ENCODE results near the gene USB1.

USB1 gene

DNA sequence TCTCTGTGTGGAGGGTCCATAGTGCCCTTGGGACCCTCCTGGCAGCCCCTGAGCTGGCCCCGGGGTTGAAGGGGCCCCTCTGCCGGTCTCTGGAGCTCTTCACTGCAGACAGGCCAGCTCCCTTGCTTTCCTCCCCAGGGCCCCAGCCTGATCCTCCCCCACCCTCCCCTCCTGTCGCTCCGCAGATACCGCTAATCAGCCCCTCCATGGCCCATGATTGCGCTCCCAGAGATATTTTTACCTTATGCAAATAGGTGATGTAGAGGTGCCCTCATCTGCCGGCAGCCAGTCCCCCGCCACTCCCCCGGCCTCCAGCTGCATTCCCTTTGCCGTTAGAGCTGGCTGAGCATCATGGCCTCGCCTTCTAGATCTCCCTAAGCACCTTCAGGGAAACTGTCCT, 33.6 kb downstream of the USB1 start:
- H4K20me1 ChIP-seq (ENCODE audit: insufficient read depth), result no peaks in the 10 kb centered on the region
- no peak overlapping the region for H3K4me3 ChIP-seq (IDR thresholded peaks at IDR 0.05; ENCODE audit: insufficient read depth, low read depth, low read length)
- no peaks in the 10 kb centered on the region for H3K36me3 ChIP-seq (ENCODE audit: insufficient read depth)
- no peaks in the 10 kb centered on the region for H3K79me2 ChIP-seq (ENCODE audit: insufficient read depth, low read depth)
- no peaks in the 10 kb centered on the region for H3K27me3 ChIP-seq (ENCODE audit: insufficient read depth, low read depth)
- no peaks in the 10 kb centered on the region for H3K4me1 ChIP-seq (ENCODE audit: low read depth, poor library complexity, severe bottlenecking)
- no peak overlapping the region for H2AFZ ChIP-seq (ENCODE audit: low read depth)
- H3K27ac ChIP-seq, result no peak overlapping the region
- H3K9ac ChIP-seq, result no peak overlapping the region
- TF ChIP-seq, protein P1, sequence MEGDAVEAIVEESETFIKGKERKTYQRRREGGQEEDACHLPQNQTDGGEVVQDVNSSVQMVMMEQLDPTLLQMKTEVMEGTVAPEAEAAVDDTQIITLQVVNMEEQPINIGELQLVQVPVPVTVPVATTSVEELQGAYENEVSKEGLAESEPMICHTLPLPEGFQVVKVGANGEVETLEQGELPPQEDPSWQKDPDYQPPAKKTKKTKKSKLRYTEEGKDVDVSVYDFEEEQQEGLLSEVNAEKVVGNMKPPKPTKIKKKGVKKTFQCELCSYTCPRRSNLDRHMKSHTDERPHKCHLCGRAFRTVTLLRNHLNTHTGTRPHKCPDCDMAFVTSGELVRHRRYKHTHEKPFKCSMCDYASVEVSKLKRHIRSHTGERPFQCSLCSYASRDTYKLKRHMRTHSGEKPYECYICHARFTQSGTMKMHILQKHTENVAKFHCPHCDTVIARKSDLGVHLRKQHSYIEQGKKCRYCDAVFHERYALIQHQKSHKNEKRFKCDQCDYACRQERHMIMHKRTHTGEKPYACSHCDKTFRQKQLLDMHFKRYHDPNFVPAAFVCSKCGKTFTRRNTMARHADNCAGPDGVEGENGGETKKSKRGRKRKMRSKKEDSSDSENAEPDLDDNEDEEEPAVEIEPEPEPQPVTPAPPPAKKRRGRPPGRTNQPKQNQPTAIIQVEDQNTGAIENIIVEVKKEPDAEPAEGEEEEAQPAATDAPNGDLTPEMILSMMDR (conservative IDR thresholded peaks at IDR 0.05; ENCODE audit: low read depth, low read length), result no peak
- no peak overlapping the region for H3K4me2 ChIP-seq

DNA sequence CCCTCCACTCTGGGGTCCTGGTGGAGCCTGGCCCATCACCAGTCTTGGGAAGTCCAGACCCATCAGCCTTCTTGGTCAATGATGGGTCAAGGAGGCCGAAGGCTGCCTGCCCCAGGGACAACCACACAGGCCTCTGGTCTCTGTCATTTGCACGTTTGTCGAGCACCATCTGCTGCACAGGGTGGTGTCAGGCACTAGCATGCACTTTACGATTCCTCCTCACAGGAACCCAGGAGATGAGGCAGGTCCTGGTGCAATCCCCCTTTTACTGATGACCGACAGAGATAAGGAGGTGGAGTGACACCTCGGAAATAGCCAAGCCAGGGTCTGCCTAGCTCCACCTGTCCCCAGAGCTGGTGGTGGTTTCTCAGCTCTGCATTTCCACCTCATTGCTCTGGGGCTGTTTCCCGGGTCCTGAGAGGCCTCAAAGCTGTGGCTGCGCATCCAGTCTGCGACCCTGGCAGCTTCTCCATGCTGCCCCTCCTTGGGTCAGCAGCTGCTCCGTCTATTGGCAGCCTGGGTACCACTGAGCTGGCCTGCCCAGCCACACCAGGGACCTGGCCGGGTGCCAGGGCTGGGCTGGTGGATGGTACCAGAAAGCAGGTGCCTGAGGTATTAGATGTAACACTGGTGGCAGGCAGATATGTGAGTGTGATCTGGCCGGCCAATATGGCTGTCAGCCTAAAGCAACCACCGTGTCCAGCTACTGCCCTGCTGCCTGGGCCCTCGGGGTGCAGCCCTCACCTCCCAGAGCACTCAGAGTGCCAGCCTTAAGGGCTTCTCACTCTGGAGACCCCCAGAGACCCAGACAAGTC, 34.4 kb downstream of the USB1 start:
- H3K4me2 ChIP-seq, result no peak overlapping the region

DNA sequence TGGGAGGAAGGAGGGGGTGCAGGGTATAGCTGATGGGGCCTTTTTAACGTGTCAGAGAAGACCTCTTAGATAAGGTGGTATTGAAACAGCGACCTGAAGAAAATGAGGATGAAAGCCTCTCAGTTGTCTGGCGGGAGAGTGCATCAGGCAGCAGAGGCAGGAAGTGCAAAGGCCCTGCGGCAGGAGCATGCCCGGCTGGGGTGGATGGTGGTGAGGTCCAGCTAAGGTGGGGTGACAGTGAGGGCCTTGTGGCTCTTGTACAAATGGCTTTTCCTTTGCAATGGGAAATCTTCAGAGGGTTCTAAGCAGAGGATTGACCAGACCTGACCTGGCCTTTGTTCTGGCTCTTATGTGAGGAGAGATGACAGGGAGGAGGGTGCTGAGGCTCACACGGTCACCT, 35.7 kb downstream of the USB1 start:
- H4K20me1 ChIP-seq (ENCODE audit: insufficient read depth), result no peaks in the 10 kb centered on the region
- TF ChIP-seq, protein P1 (conservative IDR thresholded peaks at IDR 0.05; ENCODE audit: low read depth, low read length), result no peak
- H3K79me2 ChIP-seq (ENCODE audit: insufficient read depth, low read depth), result no peaks in the 10 kb centered on the region
- H3K27me3 ChIP-seq (ENCODE audit: insufficient read depth, low read depth), result no peaks in the 10 kb centered on the region
- H3K4me1 ChIP-seq (ENCODE audit: low read depth, poor library complexity, severe bottlenecking), result no peaks in the 10 kb centered on the region
- H3K9ac ChIP-seq, result no peak overlapping the region
- H3K27ac ChIP-seq, result no peak overlapping the region
- H3K4me2 ChIP-seq, result no peak overlapping the region
- no peaks in the 10 kb centered on the region for H3K36me3 ChIP-seq (ENCODE audit: insufficient read depth)
- no peak overlapping the region for H3K4me3 ChIP-seq (IDR thresholded peaks at IDR 0.05; ENCODE audit: insufficient read depth, low read depth, low read length)
- no peak overlapping the region for H2AFZ ChIP-seq (ENCODE audit: low read depth)

More for the DNA sequence above, 34.4 kb downstream of the USB1 start:
- H4K20me1 ChIP-seq (ENCODE audit: insufficient read depth), result no peaks in the 10 kb centered on the region
- H3K36me3 ChIP-seq (ENCODE audit: insufficient read depth), result no peaks in the 10 kb centered on the region
- no peaks in the 10 kb centered on the region for H3K79me2 ChIP-seq (ENCODE audit: insufficient read depth, low read depth)
- H3K27me3 ChIP-seq (ENCODE audit: insufficient read depth, low read depth), result no peaks in the 10 kb centered on the region
- H2AFZ ChIP-seq (ENCODE audit: low read depth), result no peak overlapping the region
- H3K27ac ChIP-seq, result no peak overlapping the region
- H3K9ac ChIP-seq, result no peak overlapping the region
- no peak overlapping the region for H3K4me3 ChIP-seq (IDR thresholded peaks at IDR 0.05; ENCODE audit: insufficient read depth, low read depth, low read length)
- TF ChIP-seq, protein P1 (conservative IDR thresholded peaks at IDR 0.05; ENCODE audit: low read depth, low read length), result no peak
- H3K4me1 ChIP-seq (ENCODE audit: low read depth, poor library complexity, severe bottlenecking), result no peaks in the 10 kb centered on the region

DNA sequence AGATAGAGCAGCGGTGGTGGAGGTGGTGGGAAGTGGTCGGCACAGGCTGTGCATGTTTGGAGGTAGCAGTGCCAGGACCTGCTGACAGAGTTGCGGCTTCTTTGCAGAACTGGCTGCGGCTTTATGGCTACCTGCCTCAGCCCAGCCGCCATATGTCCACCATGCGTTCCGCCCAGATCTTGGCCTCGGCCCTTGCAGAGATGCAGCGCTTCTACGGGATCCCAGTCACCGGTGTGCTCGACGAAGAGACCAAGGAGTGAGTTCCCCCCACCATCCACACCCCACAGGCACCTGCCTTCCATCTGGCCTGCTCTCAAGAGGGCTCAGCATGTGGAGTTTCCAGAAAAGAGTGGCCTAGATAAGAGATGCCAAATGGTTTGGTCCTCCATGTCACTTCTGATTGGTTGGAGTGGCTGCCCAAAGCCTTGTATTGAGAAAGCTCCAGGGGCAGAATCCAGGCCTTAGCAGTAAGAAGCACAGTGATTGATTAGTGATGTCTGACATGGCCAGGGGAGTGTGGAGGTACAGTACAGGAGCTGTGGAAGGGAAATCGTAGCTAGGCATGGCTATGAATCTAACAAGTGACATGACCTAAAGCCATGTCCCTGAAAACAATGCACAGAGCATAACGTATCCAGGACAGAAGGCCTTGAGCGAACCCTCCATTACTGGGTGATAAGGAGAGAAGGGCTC, 36.3 kb downstream of the USB1 start:
- Histone ChIP-seq H3K4me2 (no peak overlapping the region), H3K27ac (no peak overlapping the region), H2AFZ (ENCODE audit: low read depth) (no peak overlapping the region), H3K36me3 (ENCODE audit: insufficient read depth) (no peaks in the 10 kb centered on the region), H4K20me1 (ENCODE audit: insufficient read depth) (no peaks in the 10 kb centered on the region), H3K27me3 (ENCODE audit: insufficient read depth, low read depth) (no peaks in the 10 kb centered on the region), H3K79me2 (ENCODE audit: insufficient read depth, low read depth) (no peaks in the 10 kb centered on the region), H3K9ac (no peak overlapping the region), H3K4me1 (ENCODE audit: low read depth, poor library complexity, severe bottlenecking) (no peaks in the 10 kb centered on the region), H3K4me3 (IDR thresholded peaks at IDR 0.05; ENCODE audit: insufficient read depth, low read depth, low read length) (no peak overlapping the region)
- TF ChIP-seq, protein P1 (conservative IDR thresholded peaks at IDR 0.05; ENCODE audit: low read depth, low read length), result no peak

All from KMS-11 (cell line).